ENCODE measurements around the gene NRG3. TPM values are rescaled to one million over a fixed set of nuclear protein-coding genes. Genes with fewer than 3 reads are reported as not detected.

The NRG3 gene
- total RNA-seq, 1 experiment from 2014 or later: 0.08 TPM

GRCh38 chr10:82554381-82554780, 679.4 kb downstream of the NRG3 start:
- Histone ChIP-seq H3K4me3 (ENCODE audit: low read depth in 2 of 2, low read length in 2 of 2) (no peak overlapping the region), H3K9me3 (ENCODE audit: control insufficient read depth, insufficient read depth, low read depth, low read length) (no peaks in the 10 kb centered on the region), H3K4me1 (ENCODE audit: control insufficient read depth, insufficient read depth, low read length) (no peaks in the 10 kb centered on the region), H3K27ac (ENCODE audit: low read length) (no peak overlapping the region), H3K36me3 (ENCODE audit: control insufficient read depth, insufficient read depth, low read length) (no peaks in the 10 kb centered on the region), H3K27me3 (ENCODE audit: control insufficient read depth, insufficient read depth, low read length) (no peaks in the 10 kb centered on the region)
- TF ChIP-seq REST (IDR thresholded peaks at IDR 0.05; ENCODE audit: insufficient read depth in 1 of 2, low read depth in 2 of 2, low read length in 1 of 2): no peak
- no peak for TF ChIP-seq POLR2AphosphoS5 (IDR thresholded peaks at IDR 0.05; ENCODE audit: low read depth, low read length)
- TF ChIP-seq TCF7L2 (IDR thresholded peaks at IDR 0.05; ENCODE audit: low read depth, low read length): no peak
- no peak for TF ChIP-seq CTCF (IDR thresholded peaks at IDR 0.05)
- no peak for TF ChIP-seq SIN3A (IDR thresholded peaks at IDR 0.05; ENCODE audit: borderline replicate concordance, insufficient read depth, low read depth, low read length)
- ChIA-PET CTCF (no interaction called here), POLR2A (no interaction called here)
- in situ Hi-C loops (cut with HindIII; ENCODE audit: low pct_unique_long_range_greater_than_20kb, low sequenced_read_pairs): no loop called here
- DNase-seq (ENCODE audit: low read depth, low spot score) (no peak), ATAC-seq (no peak)
- intact Hi-C loops (cut with micrococcal nuclease; ENCODE audit: unreplicated experiment): no loop called here
- BruUV-seq (replicated peaks): no TSS peak

- CTCF ChIA-PET: no interaction called here
- no peak overlapping the region for H3K27ac ChIP-seq (ENCODE audit: low read length)
- no peak for TF ChIP-seq POLR2AphosphoS5 (IDR thresholded peaks at IDR 0.05; ENCODE audit: low read depth, low read length)
- no peak for TF ChIP-seq SIN3A (IDR thresholded peaks at IDR 0.05; ENCODE audit: borderline replicate concordance, insufficient read depth, low read depth, low read length)
- H3K36me3 ChIP-seq (ENCODE audit: control insufficient read depth, insufficient read depth, low read length): no peaks in the 10 kb centered on the region
- in situ Hi-C loops (cut with HindIII; ENCODE audit: low pct_unique_long_range_greater_than_20kb, low sequenced_read_pairs): no loop called here
- no peaks in the 10 kb centered on the region for H3K9me3 ChIP-seq (ENCODE audit: control insufficient read depth, insufficient read depth, low read depth, low read length)
- no peak for ATAC-seq
- no TSS peak for BruUV-seq (replicated peaks)
- DNase-seq (ENCODE audit: low read depth, low spot score): no peak
- POLR2A ChIA-PET: no interaction called here
- no peaks in the 10 kb centered on the region for H3K27me3 ChIP-seq (ENCODE audit: control insufficient read depth, insufficient read depth, low read length)
- no peaks in the 10 kb centered on the region for H3K4me1 ChIP-seq (ENCODE audit: control insufficient read depth, insufficient read depth, low read length)
- intact Hi-C loops (cut with micrococcal nuclease; ENCODE audit: unreplicated experiment): no loop called here
- H3K4me3 ChIP-seq (ENCODE audit: low read depth in 2 of 2, low read length in 2 of 2): no peak overlapping the region
Observed at GRCh38 chr10:82558014-82558607, 683.1 kb downstream of the NRG3 start.

GRCh38 chr10:82564353-82565196, 689.6 kb downstream of the NRG3 start:
- ChIA-PET CTCF (no interaction called here), POLR2A (no interaction called here)
- intact Hi-C loops (cut with micrococcal nuclease; ENCODE audit: unreplicated experiment) (no loop called here), in situ Hi-C loops (cut with HindIII; ENCODE audit: low pct_unique_long_range_greater_than_20kb, low sequenced_read_pairs) (no loop called here)
- H3K9me3 ChIP-seq (ENCODE audit: control insufficient read depth, insufficient read depth, low read depth, low read length): no peaks in the 10 kb centered on the region
- H3K27me3 ChIP-seq (ENCODE audit: control insufficient read depth, insufficient read depth, low read length): no peaks in the 10 kb centered on the region
- H3K4me1 ChIP-seq (ENCODE audit: control insufficient read depth, insufficient read depth, low read length): no peaks in the 10 kb centered on the region
- no peak overlapping the region for H3K27ac ChIP-seq (ENCODE audit: low read length)
- no peak for TF ChIP-seq POLR2AphosphoS5 (IDR thresholded peaks at IDR 0.05; ENCODE audit: low read depth, low read length)
- no peak for TF ChIP-seq CTCF (IDR thresholded peaks at IDR 0.05)
- no peak for TF ChIP-seq REST (IDR thresholded peaks at IDR 0.05; ENCODE audit: insufficient read depth in 1 of 2, low read depth in 2 of 2, low read length in 1 of 2)
- H3K4me3 ChIP-seq (ENCODE audit: low read depth in 2 of 2, low read length in 2 of 2): no peak overlapping the region
- H3K36me3 ChIP-seq (ENCODE audit: control insufficient read depth, insufficient read depth, low read length): no peaks in the 10 kb centered on the region
- ATAC-seq (no peak), DNase-seq (ENCODE audit: low read depth, low spot score) (no peak)
- no TSS peak for BruUV-seq (replicated peaks)

Data from Panc1 (cell line).